H1 (cell line): ENCODE measurements around the gene PLEKHH3. TPM values are rescaled to one million over a fixed set of nuclear protein-coding genes. Genes with fewer than 3 reads are reported as not detected.

Source experiments
- CTCF ChIA-PET: fragments of 300-600 bp; sonication (Branson Sonifier 250); formaldehyde crosslinking; loops from one replicate; lab custom pipeline; 2021; ENCODE audit not compliant: partially characterized antibody; lab: Charles Lee
- POLR2A ChIA-PET: fragments of 300-600 bp; sonication (Branson Sonifier 250); formaldehyde crosslinking; loops from one replicate; lab custom pipeline; 2021; ENCODE audit warnings: inconsistent platforms; ENCODE audit not compliant: partially characterized antibody; lab: Charles Lee
- DNase-seq, 2 experiments: peaks; one replicate each; pipeline versions ENCODE4 v3.0.0 to v3.0.0-alpha.2; 2010 to 2022; ENCODE audit warnings: low spot score in 2 of 2, low read depth in 1 of 2, mixed read lengths in 1 of 2
- FAIRE-seq: peaks from 2 replicates; lab custom pipeline; 2011; peaks lifted over from hg19 to GRCh38; lab: Jason Lieb, UNC
- H2AFZ ChIP-seq: 2 replicates; pipeline ENCODE4 v1.8.1; 2012; ENCODE audit warnings: low read length, inconsistent platforms
- H2AK5ac ChIP-seq: 2 replicates; pipeline ENCODE4 v1.6.1; 2013; ENCODE audit warnings: low read depth, low read length
- H2BK120ac ChIP-seq: replicated peaks from 2 replicates; pipeline ENCODE3; 2013; ENCODE audit warnings: low read depth, low read length, inconsistent platforms
- H2BK12ac ChIP-seq: 2 replicates; pipeline ENCODE4 v1.6.1; 2013; ENCODE audit warnings: low read depth, low read length
- H2BK15ac ChIP-seq: 2 replicates; pipeline ENCODE4 v1.6.1; 2013; ENCODE audit warnings: low read length
- H2BK20ac ChIP-seq: 2 replicates; pipeline ENCODE4 v1.6.1; 2013; ENCODE audit warnings: low read length
- H2BK5ac ChIP-seq: 2 replicates; pipeline ENCODE4 v1.6.1; 2013; ENCODE audit warnings: low read depth, low read length
- H3K14ac ChIP-seq: 2 replicates; pipeline ENCODE4 v1.6.1; 2013; ENCODE audit warnings: inconsistent platforms; ENCODE audit not compliant: insufficient read length
- H3K18ac ChIP-seq: 2 replicates; pipeline ENCODE4 v1.6.1; 2013; ENCODE audit warnings: low read length; ENCODE audit errors: extremely low read depth
- H3K23ac ChIP-seq: 2 replicates; pipeline ENCODE4 v1.6.1; 2013; ENCODE audit warnings: inconsistent platforms; ENCODE audit not compliant: insufficient read length
- H3K23me2 ChIP-seq: 2 replicates; pipeline ENCODE4 v1.6.1; 2013; ENCODE audit warnings: low read depth, low read length
- H3K27ac ChIP-seq: 2 replicates; pipeline ENCODE4 v1.6.1; 2011; ENCODE audit warnings: low read depth, low read length, inconsistent platforms
- H3K27me3 ChIP-seq, 4 experiments: replicated peaks in 1 of 4; 1 replicate in 1 of 4; 2 replicates in 3 of 4; pipeline versions ENCODE4 v1.6.1 to v1.8.1; 2011 to 2013; ENCODE audit warnings: low read length in 3 of 4, mild to moderate bottlenecking in 3 of 4, inconsistent platforms in 2 of 4, mixed read lengths in 2 of 4, moderate library complexity in 1 of 4; ENCODE audit not compliant: control insufficient read depth in 3 of 4, insufficient read depth in 3 of 4; ENCODE audit errors: extremely low read depth in 1 of 4
- H3K36me3 ChIP-seq, 4 experiments: 2 replicates each; pipeline versions ENCODE4 v1.6.1 to v1.8.1; 2011 to 2013; ENCODE audit warnings: mild to moderate bottlenecking in 4 of 4, low read length in 3 of 4, moderate library complexity in 2 of 4, control low read depth in 1 of 4, inconsistent platforms in 1 of 4; ENCODE audit not compliant: insufficient read depth in 4 of 4, control insufficient read depth in 2 of 4
- H3K4ac ChIP-seq: replicated peaks from 2 replicates; pipeline ENCODE3; 2013; ENCODE audit warnings: low read length, low read depth, mixed read lengths, inconsistent platforms; ENCODE audit not compliant: insufficient read length
- H3K4me1 ChIP-seq, 4 experiments: replicated peaks in 1 of 4; 1 replicate in 1 of 4; 2 replicates in 3 of 4; pipeline versions ENCODE4 v1.6.1 to v1.8.1; 2011 to 2013; ENCODE audit warnings: low read length in 3 of 4, inconsistent platforms in 2 of 4, mixed read lengths in 1 of 4; ENCODE audit not compliant: insufficient read depth in 4 of 4, control insufficient read depth in 3 of 4
- H3K4me2 ChIP-seq, 2 experiments: 2 replicates each; pipeline versions ENCODE4 v1.6.1 to v1.8.1; 2011 to 2013; ENCODE audit warnings: low read depth in 2 of 2, low read length in 2 of 2, control low read depth in 1 of 2, inconsistent platforms in 1 of 2, mild to moderate bottlenecking in 1 of 2; ENCODE audit not compliant: insufficient read depth in 1 of 2
- H3K4me3 ChIP-seq, 4 experiments: fragments of 200-600, 300-600 bp in 1 of 4; sonication (generic), shearing (Covaris generic), sonication (Bioruptor Twin) in 1 of 4; 2 replicates each; pipeline versions ENCODE4 v1.5.1 to v1.8.1; 2011 to 2016; ENCODE audit warnings: low read length in 4 of 4, low read depth in 3 of 4, control low read depth in 2 of 4, inconsistent platforms in 2 of 4, mild to moderate bottlenecking in 2 of 4, mixed read lengths in 1 of 4, moderate library complexity in 1 of 4; ENCODE audit not compliant: insufficient read depth in 2 of 4; ENCODE audit errors: extremely low read depth in 1 of 4
- H3K56ac ChIP-seq: replicated peaks from 2 replicates; pipeline ENCODE3; 2013; ENCODE audit warnings: low read depth, mild to moderate bottlenecking, mixed read lengths, low read length, inconsistent platforms; ENCODE audit not compliant: insufficient read length
- H3K79me1 ChIP-seq: 2 replicates; pipeline ENCODE4 v1.6.1; 2013; ENCODE audit warnings: low read depth, low read length, control low read depth
- H3K79me2 ChIP-seq, 2 experiments: 2 replicates each; pipeline versions ENCODE4 v1.6.1 to v1.8.1; 2012 to 2013; ENCODE audit warnings: low read length in 2 of 2, mild to moderate bottlenecking in 2 of 2, inconsistent platforms in 1 of 2; ENCODE audit not compliant: insufficient read depth in 2 of 2, control insufficient read depth in 1 of 2
- H3K9ac ChIP-seq, 4 experiments: replicated peaks in 1 of 4; 1 replicate in 1 of 4; 2 replicates in 3 of 4; pipeline versions ENCODE4 v1.6.1 to v1.8.1; 2011 to 2013; ENCODE audit warnings: low read depth in 3 of 4, low read length in 3 of 4, control low read depth in 2 of 4, mild to moderate bottlenecking in 2 of 4, moderate library complexity in 2 of 4, inconsistent platforms in 1 of 4; ENCODE audit errors: extremely low read depth in 1 of 4
- H3K9me3 ChIP-seq, 2 experiments: 2 replicates each; pipeline versions ENCODE4 v1.6.1 to v1.8.1; 2012 to 2013; ENCODE audit warnings: mild to moderate bottlenecking in 2 of 2, moderate library complexity in 2 of 2, control low read depth in 1 of 2, inconsistent platforms in 1 of 2, low read depth in 1 of 2, low read length in 1 of 2, mixed read lengths in 1 of 2; ENCODE audit not compliant: insufficient read depth in 2 of 2
- H4K20me1 ChIP-seq, 2 experiments: replicated peaks in 1 of 2; 2 replicates each; pipeline versions ENCODE3 to v1.8.1; 2011 to 2013; ENCODE audit warnings: inconsistent platforms in 2 of 2, low read length in 2 of 2, mild to moderate bottlenecking in 1 of 2; ENCODE audit not compliant: insufficient read depth in 2 of 2, control insufficient read depth in 1 of 2
- H4K5ac ChIP-seq: 2 replicates; pipeline ENCODE4 v1.6.1; 2013; ENCODE audit warnings: low read length, low read depth, mixed read lengths, inconsistent platforms; ENCODE audit not compliant: insufficient read length
- H4K8ac ChIP-seq: 2 replicates; pipeline ENCODE4 v1.8.0; 2013; ENCODE audit warnings: mild to moderate bottlenecking, moderate library complexity, low read length, inconsistent platforms; ENCODE audit not compliant: insufficient read depth; ENCODE audit errors: extremely low read depth
- H4K91ac ChIP-seq: replicated peaks from 2 replicates; pipeline ENCODE3; 2013; ENCODE audit warnings: low read length, mixed read lengths, inconsistent platforms; ENCODE audit not compliant: insufficient read length
- JUN ChIP-seq: IDR thresholded peaks from 2 replicates; pipeline ENCODE4 v1.6.1; 2011; ENCODE audit warnings: low read depth, mild to moderate bottlenecking, improper control_type of control experiment, low read length
- KDM4A ChIP-seq: IDR thresholded peaks from one replicate; pipeline ENCODE4 v1.7.1; 2012; ENCODE audit warnings: low read depth, mild to moderate bottlenecking, moderate library complexity, low read length, inconsistent platforms; ENCODE audit not compliant: severe bottlenecking
- NANOG ChIP-seq: IDR thresholded peaks from 2 replicates; pipeline ENCODE4 v1.6.1; 2011; ENCODE audit warnings: low read length, low read depth, mild to moderate bottlenecking, inconsistent platforms; ENCODE audit not compliant: insufficient read depth, poor library complexity, severe bottlenecking
- PHF8 ChIP-seq: fragments of 200-600 bp; sonication (generic); conservative IDR thresholded peaks from 2 replicates; pipeline ENCODE4 v1.7.1; 2012; ENCODE audit warnings: low read depth, mild to moderate bottlenecking, inconsistent platforms, low read length, moderate library complexity
- RBBP5 ChIP-seq: IDR thresholded peaks from 2 replicates; pipeline ENCODE4 v1.7.1; 2012; ENCODE audit warnings: low read depth, mild to moderate bottlenecking, inconsistent platforms, low read length, moderate library complexity, borderline replicate concordance
- TEAD4 ChIP-seq: IDR thresholded peaks from 2 replicates; pipeline ENCODE4 v1.6.1; 2012; ENCODE audit warnings: low read depth, low read length, inconsistent platforms, mixed read lengths
- ZNF274 ChIP-seq: IDR thresholded peaks from 2 replicates; pipeline ENCODE4 v1.7.0; 2012; ENCODE audit warnings: low read length, borderline replicate concordance; ENCODE audit errors: extremely low read depth
- WGBS, 2 experiments: shearing (Covaris generic) in 1 of 2; methylation state at CpG; one replicate each; pipeline versions ENCODE4 v1.1.6 to v1.1.7; 2013 to 2015; ENCODE audit warnings: low lambda C conversion rate in 2 of 2, mixed read lengths in 2 of 2, inconsistent platforms in 1 of 2, low coverage in 1 of 2, missing lambda C conversion rate in 1 of 2; ENCODE audit not compliant: insufficient replicate concordance in 2 of 2, insufficient coverage in 1 of 2, insufficient read length in 1 of 2; ENCODE audit errors: extremely low coverage in 1 of 2, missing lambda C conversion rate in 1 of 2; 5-methylcytosine and 5-hydroxymethylcytosine counted together
- polyA plus RNA-seq, 7 experiments: library from polyadenylated mRNA; depleted of rRNA in 3 of 7; stranded (reverse) in 5 of 7; unstranded in 2 of 7; fragments of >200 nt in 5 of 7; fragments of 200-250 nt in 2 of 7; gene quantifications; 1 replicate in 5 of 7; 2 replicates in 1 of 7; 4 replicates in 1 of 7; pipeline versions ENCODE4 v1.2.1 to v1.2.3, GENCODE V29; 2011 to 2013; ENCODE audit warnings: missing spikeins in 2 of 7, mixed read lengths in 2 of 7
- total RNA-seq: library from RNA; stranded (reverse); fragmentation: NEBNext Ultra II Directional; extraction: Animal tissue kit (Norgen Biotek cat#: 25700); gene quantifications from 2 replicates; pipeline ENCODE4 v1.2.1, GENCODE V29; 2021

Gene PLEKHH3
- total and polyA plus RNA-seq, 2 of the 8 experiments (the other 6 are each of a cell fraction or from before 2014, with no cell fraction given) = 11.1 to 13.5 TPM

- CTCF ChIA-PET = interaction anchor here (0.7 to 4.8 kb wide), 16 partner anchors 9 to 155 kb away, joined by 3 to 40 read pairs (median 4); partner anchors contain the start of genes CNTNAP1, TUBG1 and TUBG2
- Histone ChIP-seq H3K79me1 (no peaks in the 10 kb centered on the region), H3K56ac (no peak overlapping the region), H2AK5ac (no peak overlapping the region), H3K79me2 (no peaks in the 10 kb centered on the region), H4K20me1 (peaks cover 3 to 15% of the 10 kb centered on the region in 2 experiments), H3K9ac (no peak overlapping the region), H2BK5ac (no peak overlapping the region; the same call in 1 of the 2 replicates), H3K23me2 (peaks cover 33% of the 10 kb centered on the region), H4K91ac (no peak overlapping the region), H3K18ac (peak overlapping the region; percentile 78; the same call in 1 of the 2 replicates), H3K9me3 (no peaks in the 10 kb centered on the region), H2BK120ac (no peak overlapping the region), H3K23ac (no peak overlapping the region), H2AFZ (no peak overlapping the region), H3K27me3 (peaks cover 2 to 46% (median 31%) of the 10 kb centered on the region in 4 experiments), H4K8ac (no peak overlapping the region), H3K36me3 (peaks cover 0 to 11% (median 0%) of the 10 kb centered on the region in 4 experiments; a peak in 3 of 8 replicates), H3K14ac (no peak overlapping the region), H2BK20ac (0 out of 2 replicates have a peak overlapping the region, but pooled peaks have one; percentile 40), H4K5ac (no peak overlapping the region), H3K4me3 (peak overlapping the region; percentile 77 to 84 (median 82); a peak in 6 of 8 replicates), H2BK12ac (peak overlapping the region; percentile 97; the same call in 1 of the 2 replicates), H2BK15ac (peak overlapping the region; percentile 90; the same call in 1 of the 2 replicates), H3K4me2 (peak overlapping the region; percentile 58 to 88), H3K27ac (no peak overlapping the region), H3K4me1 (peaks cover 0 to 52% (median 35%) of the 10 kb centered on the region in 4 experiments; a peak in 6 of 7 replicates), H3K4ac (no peak overlapping the region)
- TF ChIP-seq TEAD4 = no peak
- TF ChIP-seq ZNF274 = no peak
- no peak for TF ChIP-seq PHF8
- no peak for TF ChIP-seq NANOG
- TF ChIP-seq KDM4A = no peak
- TF ChIP-seq RBBP5 = no peak
- no peak for TF ChIP-seq JUN
- POLR2A ChIA-PET = interaction anchor here (0.6 to 14.0 kb wide), 6 partner anchors 9 to 159 kb away, joined by 3 to 239 read pairs (median 6); partner anchors contain the start of genes PSMC3IP, PSME3, RETREG3 and TUBG1
- FAIRE-seq = no peak
- peak in 1 of 2 experiments; percentile 63 for DNase-seq
- WGBS, 2 experiments = 33% methylated on average over 6 of the region's 9 CpGs; no CpG with 5 or more reads in 1 of the 2 experiments
These were observed 1.9 kb downstream of the PLEKHH3 start for GRCh38 chr17:42674755-42675347.
